HFFc6 (cell line): ENCODE results near the gene ZNF785. TPM values are rescaled to one million over a fixed set of nuclear protein-coding genes. Genes with fewer than 3 reads are reported as not detected.
A peak's percentile ranks its signal among the peaks of the same experiment; 100 is the strongest.
"Not testable (repeated sequence)": the region's sequence is repeated elsewhere in the genome, so short reads cannot be mapped to it uniquely, and the experiment has no call there.

Experiments
- DNase-seq: peaks from one replicate; pipeline ENCODE4 v3.0.0-alpha.2; 2018
- H3K27ac Mint-ChIP-seq: 2 replicates; pipeline ENCODE4 v1.8.0; 2020; ENCODE audit warnings: mild to moderate bottlenecking, mixed read lengths
- H3K27me3 Mint-ChIP-seq: 2 replicates; pipeline ENCODE4 v1.8.0; 2021; ENCODE audit warnings: mild to moderate bottlenecking, moderate library complexity, mixed read lengths; ENCODE audit not compliant: insufficient read depth
- H3K36me3 Mint-ChIP-seq: 2 replicates; pipeline ENCODE4 v1.8.0; 2021; ENCODE audit warnings: low read depth, mixed read lengths
- H3K4me1 Mint-ChIP-seq: 2 replicates; pipeline ENCODE4 v1.8.0; 2020; ENCODE audit warnings: low read depth, mixed read lengths
- H3K4me3 Mint-ChIP-seq: 2 replicates; pipeline ENCODE4 v1.8.0; 2020; ENCODE audit warnings: mild to moderate bottlenecking, moderate library complexity, mixed read lengths
- H3K9me3 Mint-ChIP-seq: 2 replicates; pipeline ENCODE4 v1.8.0; 2020; ENCODE audit warnings: mild to moderate bottlenecking, mixed read lengths
- total RNA-seq, 6 experiments: library from RNA; stranded (reverse); fragmentation: NEBNext Ultra II Directional; extraction: Animal tissue kit (Norgen Biotek cat#: 25700); gene quantifications; 2 replicates in 1 of 6; 3 replicates in 5 of 6; pipeline ENCODE4 v1.2.3, GENCODE V29; 2021
- TF ChIP-seq, protein P1 (sequence below): fragments of 200-600 bp; sonication (generic); IDR thresholded peaks from 2 replicates; pipeline ENCODE4 v1.5.0; 2021; ENCODE audit warnings: antibody characterized with exemption, mild to moderate bottlenecking

Gene ZNF785
- total RNA-seq, 6 experiments from 2014 or later = 7.3 to 12.2 (median 10.1) TPM

DNA sequence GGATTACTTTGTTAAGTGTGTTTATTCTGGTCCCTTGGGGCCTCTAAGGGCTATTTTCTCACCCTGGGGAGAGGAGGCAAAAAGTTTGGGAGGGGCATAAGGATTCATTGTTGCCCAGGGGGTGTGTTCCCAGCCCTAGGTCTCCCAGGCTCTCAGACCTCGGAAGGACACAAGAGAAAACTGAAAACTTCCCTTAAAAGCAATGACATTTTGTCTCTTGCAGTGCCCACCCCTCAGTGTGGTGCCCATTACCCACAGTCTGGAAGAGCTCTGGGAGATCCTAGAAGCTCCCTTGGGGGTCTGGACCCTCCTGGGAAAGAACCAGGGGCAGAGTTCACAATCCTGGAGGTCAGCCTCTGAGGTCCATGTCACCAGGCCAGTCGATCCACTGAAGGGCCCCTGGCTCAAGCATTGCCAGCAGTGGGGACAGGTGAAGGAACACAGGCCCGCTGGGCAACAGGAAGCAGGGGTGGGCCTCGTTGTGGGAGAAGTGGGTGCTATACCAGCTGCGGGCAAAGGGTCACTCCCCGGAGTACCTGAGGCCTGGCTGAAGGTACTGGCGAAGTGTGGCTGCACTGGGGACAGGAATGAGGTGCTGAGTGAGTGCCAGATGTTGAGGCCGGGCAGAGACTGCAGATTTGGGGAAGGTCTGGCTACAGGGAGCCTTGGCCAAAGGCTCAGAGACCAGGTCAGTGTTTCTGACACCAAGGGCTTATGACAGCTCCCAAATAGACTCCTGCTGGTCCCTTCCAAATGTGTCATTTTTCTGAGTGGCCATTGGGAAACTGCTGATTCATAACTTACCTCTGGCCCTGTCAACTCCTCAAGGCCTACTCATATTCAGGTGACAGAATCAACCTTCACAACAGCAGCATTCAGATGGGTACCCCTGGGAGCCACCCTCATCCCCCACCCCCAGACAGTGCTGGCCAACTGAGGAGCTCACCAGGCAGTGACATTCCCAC lies 46.2 kb downstream of the ZNF785 start:
- no peak for DNase-seq
- Mint-ChIP-seq H3K4me1 (peaks cover 16% of the 10 kb centered on the region), H3K36me3 (no peaks in the 10 kb centered on the region), H3K4me3 (no peak overlapping the region), H3K9me3 (no peaks in the 10 kb centered on the region), H3K27ac (no peak overlapping the region), H3K27me3 (peaks cover 4% of the 10 kb centered on the region; the same call in 1 of the 2 replicates)
- TF ChIP-seq, protein P1, sequence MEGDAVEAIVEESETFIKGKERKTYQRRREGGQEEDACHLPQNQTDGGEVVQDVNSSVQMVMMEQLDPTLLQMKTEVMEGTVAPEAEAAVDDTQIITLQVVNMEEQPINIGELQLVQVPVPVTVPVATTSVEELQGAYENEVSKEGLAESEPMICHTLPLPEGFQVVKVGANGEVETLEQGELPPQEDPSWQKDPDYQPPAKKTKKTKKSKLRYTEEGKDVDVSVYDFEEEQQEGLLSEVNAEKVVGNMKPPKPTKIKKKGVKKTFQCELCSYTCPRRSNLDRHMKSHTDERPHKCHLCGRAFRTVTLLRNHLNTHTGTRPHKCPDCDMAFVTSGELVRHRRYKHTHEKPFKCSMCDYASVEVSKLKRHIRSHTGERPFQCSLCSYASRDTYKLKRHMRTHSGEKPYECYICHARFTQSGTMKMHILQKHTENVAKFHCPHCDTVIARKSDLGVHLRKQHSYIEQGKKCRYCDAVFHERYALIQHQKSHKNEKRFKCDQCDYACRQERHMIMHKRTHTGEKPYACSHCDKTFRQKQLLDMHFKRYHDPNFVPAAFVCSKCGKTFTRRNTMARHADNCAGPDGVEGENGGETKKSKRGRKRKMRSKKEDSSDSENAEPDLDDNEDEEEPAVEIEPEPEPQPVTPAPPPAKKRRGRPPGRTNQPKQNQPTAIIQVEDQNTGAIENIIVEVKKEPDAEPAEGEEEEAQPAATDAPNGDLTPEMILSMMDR = no peak

DNA sequence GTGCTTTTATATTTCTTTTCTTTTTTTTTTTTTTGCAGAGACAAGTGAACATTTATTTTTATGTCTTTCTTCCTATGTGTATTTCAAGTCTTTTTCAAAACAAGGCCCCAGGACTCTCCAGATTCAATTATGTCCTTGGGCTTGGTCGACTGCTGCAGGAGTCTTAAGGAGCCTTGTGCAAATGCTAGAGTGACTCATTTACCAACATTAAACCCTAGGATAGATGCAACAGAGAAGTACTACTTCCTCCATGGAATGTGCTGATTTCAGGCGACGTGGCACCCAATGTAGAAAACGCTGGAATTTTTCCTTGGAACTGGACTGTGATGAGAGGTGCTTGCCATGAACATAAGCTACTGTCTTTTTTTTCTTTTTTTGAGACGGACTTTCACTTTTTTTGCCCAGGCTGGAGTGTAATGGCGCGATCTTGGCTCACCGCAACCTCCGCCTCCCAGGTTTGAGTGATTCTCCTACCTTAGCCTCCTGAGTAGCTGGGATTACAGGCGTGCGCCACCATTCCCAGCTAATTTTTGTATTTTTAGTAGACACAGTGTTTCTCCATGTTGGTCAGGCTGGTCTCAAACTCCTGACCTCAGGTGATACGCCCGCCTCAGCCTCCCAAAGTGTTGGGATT lies 49.0 kb downstream of the ZNF785 start:
- not testable (repeated sequence) for H3K36me3 Mint-ChIP-seq, DNase-seq, H3K4me3 Mint-ChIP-seq, H3K27me3 Mint-ChIP-seq, H3K9me3 Mint-ChIP-seq, H3K27ac Mint-ChIP-seq
- peaks cover 16% of the 10 kb centered on the region for H3K4me1 Mint-ChIP-seq

GRCh38 chr16:30535777-30536190 lies 49.7 kb downstream of the ZNF785 start:
- Mint-ChIP-seq H3K36me3 (no peaks in the 10 kb centered on the region), H3K4me3 (peak overlapping the region; percentile 90), H3K27ac (peak overlapping the region; percentile 87), H3K9me3 (no peaks in the 10 kb centered on the region), H3K27me3 (peaks cover 4% of the 10 kb centered on the region; the same call in 1 of the 2 replicates), H3K4me1 (peaks cover 16% of the 10 kb centered on the region)
- TF ChIP-seq, protein P1 = peak; percentile 65; the same call in 1 of the 2 replicates
- DNase-seq = peak; percentile 64

DNA sequence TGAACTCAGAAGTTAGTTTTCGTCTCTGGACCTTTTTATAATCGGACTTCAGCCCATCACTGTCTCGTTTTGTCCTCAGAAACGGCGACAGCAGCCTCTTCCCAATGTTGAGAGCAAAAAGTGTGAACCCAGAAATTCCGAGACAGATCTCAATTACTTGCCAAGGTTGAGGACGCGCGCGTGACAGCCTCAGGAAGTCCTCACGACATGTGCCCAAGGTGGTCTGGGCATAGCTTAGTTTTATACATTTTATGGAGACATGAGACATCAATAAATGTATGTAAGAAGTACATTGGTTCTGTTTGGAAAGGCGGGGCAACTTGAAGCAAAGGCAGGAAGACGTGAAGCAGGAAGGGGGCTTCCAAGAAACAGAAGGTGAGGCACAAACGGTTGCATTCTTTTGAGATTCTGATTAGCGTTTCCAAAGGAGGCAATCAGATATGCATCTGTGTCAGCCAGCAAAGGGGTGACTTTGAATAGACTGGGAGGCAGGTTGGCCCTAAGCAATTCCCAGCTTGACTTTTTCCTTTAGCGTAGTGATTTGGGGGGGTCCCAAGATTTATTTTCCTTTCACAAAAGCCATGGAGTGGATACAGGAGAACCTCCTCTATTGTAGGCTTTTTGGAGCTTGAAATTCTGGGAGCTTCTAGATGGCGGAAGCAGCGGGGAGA lies 50.3 kb downstream of the ZNF785 start:
- Mint-ChIP-seq H3K36me3 (no peaks in the 10 kb centered on the region), H3K9me3 (no peaks in the 10 kb centered on the region), H3K27me3 (peaks cover 4% of the 10 kb centered on the region; the same call in 1 of the 2 replicates), H3K4me3 (peak overlapping the region; percentile 90), H3K4me1 (peaks cover 16% of the 10 kb centered on the region), H3K27ac (peak overlapping the region; percentile 87)
- TF ChIP-seq, protein P1 = no peak
- DNase-seq = no peak

GRCh38 chr16:30534368-30535105 lies 51.0 kb downstream of the ZNF785 start, which contains the start of gene ZNF747:
Gene ZNF747, minus strand, starts transcription at chr16:30534858. Its CDS starts 179 bp downstream, at chr16:30534679.
- Mint-ChIP-seq H3K4me3 (peak within 1 kb of the TSS; percentile 90), H3K27me3 (peaks cover 4% of the 10 kb centered on the region; the same call in 1 of the 2 replicates), H3K36me3 (no peaks in the 10 kb centered on the region), H3K9me3 (no peaks in the 10 kb centered on the region), H3K4me1 (peaks cover 16% of the 10 kb centered on the region), H3K27ac (peak within 1 kb of the TSS; percentile 87)
- peak; percentile 62 for DNase-seq
- TF ChIP-seq, protein P1 = no peak
